Measurements from ENCODE around the gene LRRC59. TPM values are rescaled to one million over a fixed set of nuclear protein-coding genes. Genes with fewer than 3 reads are reported as not detected.

Gene LRRC59
- total RNA-seq, 4 donors from 2014 or later = 41.1 to 68.1 (median 62.1) TPM

DNA sequence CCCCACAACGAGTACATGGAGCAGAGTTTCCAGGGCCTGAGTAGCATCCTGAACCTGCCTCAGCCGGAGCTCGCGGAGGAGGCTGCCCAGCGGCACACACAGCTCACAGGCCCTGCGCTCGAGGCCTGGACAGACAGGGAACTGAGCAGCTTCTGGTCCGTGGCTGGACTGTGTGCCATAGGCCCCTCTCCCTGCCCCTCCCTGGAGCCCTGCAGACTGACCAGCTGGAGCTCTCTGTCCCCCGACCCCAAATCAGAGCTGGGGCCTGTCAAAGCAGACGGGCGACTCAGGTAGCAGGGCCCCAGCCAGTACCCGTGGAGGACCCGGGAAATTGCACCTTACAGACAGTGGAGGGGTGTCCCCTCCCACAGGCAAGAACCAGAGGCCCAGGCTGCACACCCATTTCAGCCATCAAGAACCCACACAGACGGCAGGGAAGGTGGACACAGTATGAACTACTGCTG, 37.3 kb downstream of the LRRC59 start:
- no peaks in the 10 kb centered on the region for H3K9me3 ChIP-seq
- H3K4me1 ChIP-seq = peaks cover 7 to 30% (median 21%) of the 10 kb centered on the region in 4 donors
- DNase-seq (ENCODE audit: extremely low spot score) = no peak
- intact Hi-C loops (cut with DNase I) = no loop called here
- WGBS = 41% methylated on average over 2 of the region's 14 CpGs
- H3K4me3 ChIP-seq = no peak overlapping the region
- no peaks in the 10 kb centered on the region for H3K27me3 ChIP-seq
- H3K36me3 ChIP-seq = peaks cover 33 to 73% (median 63%) of the 10 kb centered on the region in 4 donors
- TF ChIP-seq POLR2A (IDR thresholded peaks at IDR 0.05; ENCODE audit: low read depth) (no peak), EP300 (IDR thresholded peaks at IDR 0.05) (no peak), POLR2AphosphoS5 (IDR thresholded peaks at IDR 0.05) (no peak)
- TF ChIP-seq, protein P1, sequence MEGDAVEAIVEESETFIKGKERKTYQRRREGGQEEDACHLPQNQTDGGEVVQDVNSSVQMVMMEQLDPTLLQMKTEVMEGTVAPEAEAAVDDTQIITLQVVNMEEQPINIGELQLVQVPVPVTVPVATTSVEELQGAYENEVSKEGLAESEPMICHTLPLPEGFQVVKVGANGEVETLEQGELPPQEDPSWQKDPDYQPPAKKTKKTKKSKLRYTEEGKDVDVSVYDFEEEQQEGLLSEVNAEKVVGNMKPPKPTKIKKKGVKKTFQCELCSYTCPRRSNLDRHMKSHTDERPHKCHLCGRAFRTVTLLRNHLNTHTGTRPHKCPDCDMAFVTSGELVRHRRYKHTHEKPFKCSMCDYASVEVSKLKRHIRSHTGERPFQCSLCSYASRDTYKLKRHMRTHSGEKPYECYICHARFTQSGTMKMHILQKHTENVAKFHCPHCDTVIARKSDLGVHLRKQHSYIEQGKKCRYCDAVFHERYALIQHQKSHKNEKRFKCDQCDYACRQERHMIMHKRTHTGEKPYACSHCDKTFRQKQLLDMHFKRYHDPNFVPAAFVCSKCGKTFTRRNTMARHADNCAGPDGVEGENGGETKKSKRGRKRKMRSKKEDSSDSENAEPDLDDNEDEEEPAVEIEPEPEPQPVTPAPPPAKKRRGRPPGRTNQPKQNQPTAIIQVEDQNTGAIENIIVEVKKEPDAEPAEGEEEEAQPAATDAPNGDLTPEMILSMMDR (IDR thresholded peaks at IDR 0.05) = no peak
- no peak overlapping the region for H3K27ac ChIP-seq (replicated peaks in 1 of 4)

DNA sequence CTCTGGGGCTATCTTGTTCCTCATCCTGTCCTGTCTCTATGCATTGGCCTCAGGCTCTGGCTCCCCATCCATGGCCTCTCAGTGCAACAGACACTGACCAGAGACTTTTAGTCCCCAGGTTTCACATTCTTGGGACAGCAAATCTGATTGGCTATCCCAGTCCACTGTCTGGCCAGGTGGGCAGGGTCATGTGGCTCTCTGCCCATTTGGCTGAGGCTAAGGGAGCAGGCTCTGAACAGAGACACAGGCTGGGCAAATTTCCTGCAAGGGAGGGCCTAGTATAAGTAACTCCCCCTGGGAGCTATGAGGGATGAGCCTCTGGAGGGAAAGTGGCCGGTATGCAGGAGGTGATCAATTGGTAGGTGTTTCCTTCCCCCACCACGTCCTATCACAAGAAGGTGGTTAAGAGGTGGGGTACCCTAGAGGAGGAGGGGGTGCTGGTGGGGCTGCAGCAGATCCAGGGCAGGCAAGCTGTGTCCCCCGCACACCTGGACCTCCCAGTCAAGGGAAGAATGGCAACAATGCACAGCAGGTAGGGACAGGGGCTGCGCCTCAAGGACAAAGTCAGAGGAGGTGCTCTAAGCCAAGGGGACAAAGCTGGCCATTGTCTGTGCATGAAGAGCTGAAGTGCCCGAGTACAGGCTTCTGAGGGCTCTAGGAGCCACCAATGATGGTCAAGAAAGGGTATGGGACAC, 38.2 kb downstream of the LRRC59 start:
- peaks cover 7 to 24% (median 18%) of the 10 kb centered on the region in 4 donors for H3K4me1 ChIP-seq
- no peaks in the 10 kb centered on the region for H3K27me3 ChIP-seq
- peaks cover 35 to 73% (median 69%) of the 10 kb centered on the region in 4 donors for H3K36me3 ChIP-seq
- no peak overlapping the region for H3K4me3 ChIP-seq
- TF ChIP-seq POLR2A (IDR thresholded peaks at IDR 0.05; ENCODE audit: low read depth) = no peak
- no peak for TF ChIP-seq POLR2AphosphoS5 (IDR thresholded peaks at IDR 0.05)
- no peak for TF ChIP-seq EP300 (IDR thresholded peaks at IDR 0.05)
- TF ChIP-seq, protein P1 (IDR thresholded peaks at IDR 0.05) = no peak
- intact Hi-C loops (cut with DNase I) = no loop called here
- WGBS = 71% methylated on average over 3 of the region's 5 CpGs
- DNase-seq (ENCODE audit: extremely low spot score) = no peak
- H3K27ac ChIP-seq (replicated peaks in 1 of 4) = no peak overlapping the region
- H3K9me3 ChIP-seq = no peaks in the 10 kb centered on the region

DNA sequence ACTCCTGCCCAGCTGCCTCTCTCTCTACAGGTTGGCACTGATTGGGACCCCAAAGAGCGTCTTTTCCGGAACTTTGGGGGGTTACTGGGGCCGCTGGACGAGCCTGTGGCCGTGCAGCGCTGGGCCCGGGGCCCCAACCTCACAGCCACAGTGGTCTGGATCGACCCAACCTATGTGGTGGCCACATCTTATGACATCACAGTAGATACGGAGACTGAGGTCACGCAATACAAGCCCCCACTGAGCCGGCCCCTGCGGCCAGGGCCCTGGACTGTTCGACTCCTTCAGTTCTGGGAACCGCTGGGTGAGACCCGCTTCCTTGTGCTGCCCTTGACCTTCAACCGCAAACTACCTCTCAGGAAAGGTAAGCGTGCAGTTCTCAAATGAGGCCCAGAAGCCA, 39.1 kb downstream of the LRRC59 start:
- 93% methylated on average over 6 of the region's 17 CpGs for WGBS
- intact Hi-C loops (cut with DNase I) = no loop called here
- Histone ChIP-seq H3K9me3 (no peaks in the 10 kb centered on the region), H3K27me3 (no peaks in the 10 kb centered on the region), H3K4me3 (no peak overlapping the region), H3K4me1 (peaks cover 7 to 14% (median 9%) of the 10 kb centered on the region in 4 donors), H3K36me3 (peaks cover 41 to 82% (median 78%) of the 10 kb centered on the region in 4 donors), H3K27ac (replicated peaks in 1 of 4) (no peak overlapping the region)
- DNase-seq (ENCODE audit: extremely low spot score) = no peak
- TF ChIP-seq EP300 (IDR thresholded peaks at IDR 0.05) = no peak

DNA sequence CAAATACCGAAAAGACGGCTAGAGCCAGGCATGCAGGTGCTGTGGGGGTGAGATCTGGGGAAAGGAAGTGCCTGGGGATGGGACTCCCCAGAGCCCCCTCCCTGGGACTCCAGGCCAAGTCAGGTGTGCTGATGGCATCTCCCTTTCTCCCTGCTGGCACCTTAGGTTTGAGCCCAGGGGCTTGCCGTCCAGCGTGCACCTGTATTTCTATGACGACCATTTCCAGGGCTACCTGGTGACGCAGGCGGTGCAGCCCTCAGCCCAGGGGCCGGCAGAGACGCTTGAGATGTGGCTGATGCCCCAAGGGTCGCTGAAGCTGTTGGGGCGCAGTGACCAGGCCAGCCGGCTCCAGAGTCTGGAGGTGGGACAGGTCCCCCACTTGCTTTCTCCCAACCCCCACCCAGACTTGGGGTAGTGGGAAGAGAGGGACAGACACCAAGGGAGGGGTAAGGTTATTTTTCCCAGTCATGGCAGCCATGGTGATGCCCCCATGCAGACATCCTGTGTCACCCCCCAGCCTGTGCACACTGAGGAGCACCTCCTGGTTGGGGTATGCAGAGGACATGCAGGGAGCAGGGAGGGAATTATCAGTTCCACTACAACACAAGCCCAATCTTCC, 40.3 kb downstream of the LRRC59 start:
- Histone ChIP-seq H3K4me1 (peaks cover under 1 to 12% (median 9%) of the 10 kb centered on the region in 4 donors), H3K27me3 (no peaks in the 10 kb centered on the region), H3K9me3 (no peaks in the 10 kb centered on the region), H3K36me3 (peaks cover 41 to 90% (median 79%) of the 10 kb centered on the region in 4 donors), H3K4me3 (no peak overlapping the region), H3K27ac (replicated peaks in 1 of 4) (no peak overlapping the region)
- DNase-seq (ENCODE audit: extremely low spot score) = no peak
- 94% methylated on average over 9 of the region's 12 CpGs for WGBS
- intact Hi-C loops (cut with DNase I) = no loop called here
- TF ChIP-seq POLR2A (IDR thresholded peaks at IDR 0.05; ENCODE audit: low read depth) = no peak

DNA sequence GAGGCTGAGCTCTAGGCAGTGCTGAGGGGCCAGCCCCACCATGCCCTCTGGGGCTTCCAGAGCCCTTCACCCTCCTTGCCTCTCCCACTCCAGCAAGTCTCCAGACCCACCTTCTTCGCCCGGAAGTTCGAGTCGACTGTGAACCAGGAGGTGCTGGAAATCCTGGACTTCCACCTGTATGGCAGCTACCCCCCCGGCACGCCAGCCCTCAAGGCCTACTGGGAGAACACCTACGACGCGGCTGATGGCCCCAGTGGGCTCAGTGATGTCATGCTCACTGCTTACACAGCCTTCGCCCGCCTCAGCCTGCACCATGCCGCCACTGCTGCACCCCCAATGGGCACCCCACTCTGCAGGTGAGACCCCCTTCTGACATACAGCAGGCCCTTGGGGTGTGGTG, 40.9 kb downstream of the LRRC59 start:
- peaks cover 41 to 90% (median 78%) of the 10 kb centered on the region in 4 donors for H3K36me3 ChIP-seq

More for the DNA sequence above, 40.9 kb downstream of the LRRC59 start:
- no peak overlapping the region for H3K27ac ChIP-seq (replicated peaks in 1 of 4)
- no peaks in the 10 kb centered on the region for H3K27me3 ChIP-seq
- no peak for DNase-seq (ENCODE audit: extremely low spot score)
- intact Hi-C loops (cut with DNase I) = no loop called here
- WGBS = 87% methylated on average over 3 of the region's 12 CpGs
- no peaks in the 10 kb centered on the region for H3K9me3 ChIP-seq
- no peak overlapping the region for H3K4me3 ChIP-seq
- TF ChIP-seq EP300 (IDR thresholded peaks at IDR 0.05) (no peak), POLR2AphosphoS5 (IDR thresholded peaks at IDR 0.05) (no peak), POLR2A (IDR thresholded peaks at IDR 0.05; ENCODE audit: low read depth) (no peak)
- TF ChIP-seq, protein P1 (IDR thresholded peaks at IDR 0.05) = no peak
- H3K4me1 ChIP-seq = peaks cover 0 to 15% (median 13%) of the 10 kb centered on the region in 4 donors
